GM18870 (cell line): ENCODE measurements around the gene KCNK7.
A peak's percentile ranks its signal among the peaks of the same experiment; 100 is the strongest.

Source experiments
- ATAC-seq: cut with Tn5 transposase; IDR thresholded peaks from one replicate; pipeline ENCODE4 v1.9.1; 2021; ENCODE audit warnings: moderate library complexity; ENCODE audit not compliant: unreplicated experiment

The KCNK7 gene

DNA sequence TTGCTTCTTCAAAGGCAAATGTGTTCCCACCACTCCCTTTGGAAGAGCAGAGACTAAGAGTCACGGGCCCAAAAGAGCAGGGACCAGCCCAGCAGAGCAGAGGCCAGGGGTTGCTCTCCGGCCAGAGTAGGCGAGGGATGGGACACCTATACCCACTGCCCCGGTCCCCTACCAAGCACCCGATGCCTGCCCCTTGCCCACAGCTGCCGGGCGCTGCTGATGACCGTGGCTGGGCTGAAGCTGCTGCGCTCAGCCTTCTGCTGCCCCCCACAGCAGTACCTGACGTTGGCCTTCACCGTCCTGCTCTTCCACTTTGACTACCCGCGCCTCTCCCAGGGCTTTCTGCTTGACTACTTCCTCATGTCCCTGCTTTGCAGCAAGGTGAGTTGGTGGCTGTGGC, 31.6 kb upstream of the KCNK7 start:
- no peak for ATAC-seq

- no peak for ATAC-seq
These were observed 30.2 kb upstream of the KCNK7 start for GRCh38 chr11:65625628-65626342.

GRCh38 chr11:65624931-65625627, 29.5 kb upstream of the KCNK7 start:
- ATAC-seq: no peak

GRCh38 chr11:65623852-65624616, 28.4 kb upstream of the KCNK7 start:
- no peak for ATAC-seq

- ATAC-seq: no peak
These were observed 27.6 kb upstream of the KCNK7 start for GRCh38 chr11:65623177-65623576.

DNA sequence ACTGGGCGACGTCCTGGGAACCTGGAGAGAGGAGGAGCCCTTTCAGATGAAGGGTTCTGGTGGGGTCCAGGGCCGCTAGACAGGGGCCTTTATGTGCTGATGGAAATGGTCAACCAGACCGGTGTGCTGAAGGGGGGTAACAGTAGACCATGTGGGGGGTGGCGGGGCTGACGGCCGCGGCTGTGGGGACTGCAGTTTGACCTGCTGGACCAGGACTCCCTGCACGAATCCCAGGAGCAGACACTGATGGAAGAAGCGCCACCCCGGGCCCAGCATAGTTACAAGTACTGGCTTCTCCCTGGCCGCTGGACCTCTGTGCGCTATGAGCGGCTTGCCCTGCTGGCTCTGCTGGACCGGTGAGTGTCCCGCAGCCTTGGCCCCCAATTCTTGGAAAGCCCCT, 26.4 kb upstream of the KCNK7 start:
- no peak for ATAC-seq

DNA sequence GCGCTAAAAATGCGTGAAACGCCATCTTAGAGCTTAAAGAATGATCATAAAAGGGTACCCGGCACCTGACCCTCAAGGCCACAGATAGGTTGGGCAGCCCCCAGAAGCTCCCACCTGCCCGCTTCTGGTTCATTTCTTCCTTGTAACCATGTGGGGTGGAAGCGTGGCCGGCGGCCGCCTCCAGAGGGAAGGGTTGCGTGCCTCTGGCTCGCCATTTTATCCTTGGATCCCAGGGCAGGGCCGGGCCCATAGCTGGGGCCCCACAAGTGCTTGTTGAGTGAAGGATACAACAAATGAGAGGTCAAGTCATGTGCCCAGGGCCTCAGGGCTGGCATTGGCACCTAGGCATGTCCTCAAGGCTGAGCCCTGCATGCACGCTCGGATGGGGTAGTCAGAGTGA, 25.9 kb upstream of the KCNK7 start:
- ATAC-seq: no peak

GRCh38 chr11:65620666-65621065, 25.1 kb upstream of the KCNK7 start:
- ATAC-seq: no peak

DNA sequence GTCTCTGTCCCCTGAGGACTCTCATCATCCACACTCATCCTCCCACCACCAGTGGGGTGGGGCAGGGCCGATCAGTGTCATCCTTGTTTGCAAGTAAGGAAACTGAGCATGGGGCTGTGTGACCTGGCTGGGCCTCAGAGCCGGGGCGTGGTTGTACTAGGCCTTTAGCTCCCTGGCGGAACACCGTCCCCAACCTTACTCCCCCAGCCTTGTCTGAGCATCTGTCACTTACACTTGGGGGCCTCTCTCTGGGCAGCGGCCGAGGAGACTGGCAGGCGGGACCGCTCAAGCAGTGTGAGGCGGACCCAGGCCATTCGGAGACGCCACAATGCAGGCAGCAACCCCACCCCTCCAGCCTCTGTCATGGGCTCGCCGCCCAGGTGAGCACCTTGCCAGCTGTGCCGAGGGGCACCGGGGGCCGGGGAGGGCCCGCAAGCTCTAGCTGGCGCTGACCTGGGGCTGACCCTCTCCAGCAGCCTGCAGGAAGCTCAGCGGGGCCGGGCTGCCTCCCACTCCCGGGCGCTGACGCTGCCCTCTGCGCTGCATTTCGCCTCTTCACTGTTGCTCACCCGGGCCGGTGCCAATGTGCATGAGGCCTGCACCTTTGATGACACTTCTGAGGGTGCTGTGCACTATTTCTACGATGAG, 23.8 kb upstream of the KCNK7 start:
- ATAC-seq: no peak

- no peak for ATAC-seq
These were observed 23.2 kb upstream of the KCNK7 start for GRCh38 chr11:65618763-65619162.

DNA sequence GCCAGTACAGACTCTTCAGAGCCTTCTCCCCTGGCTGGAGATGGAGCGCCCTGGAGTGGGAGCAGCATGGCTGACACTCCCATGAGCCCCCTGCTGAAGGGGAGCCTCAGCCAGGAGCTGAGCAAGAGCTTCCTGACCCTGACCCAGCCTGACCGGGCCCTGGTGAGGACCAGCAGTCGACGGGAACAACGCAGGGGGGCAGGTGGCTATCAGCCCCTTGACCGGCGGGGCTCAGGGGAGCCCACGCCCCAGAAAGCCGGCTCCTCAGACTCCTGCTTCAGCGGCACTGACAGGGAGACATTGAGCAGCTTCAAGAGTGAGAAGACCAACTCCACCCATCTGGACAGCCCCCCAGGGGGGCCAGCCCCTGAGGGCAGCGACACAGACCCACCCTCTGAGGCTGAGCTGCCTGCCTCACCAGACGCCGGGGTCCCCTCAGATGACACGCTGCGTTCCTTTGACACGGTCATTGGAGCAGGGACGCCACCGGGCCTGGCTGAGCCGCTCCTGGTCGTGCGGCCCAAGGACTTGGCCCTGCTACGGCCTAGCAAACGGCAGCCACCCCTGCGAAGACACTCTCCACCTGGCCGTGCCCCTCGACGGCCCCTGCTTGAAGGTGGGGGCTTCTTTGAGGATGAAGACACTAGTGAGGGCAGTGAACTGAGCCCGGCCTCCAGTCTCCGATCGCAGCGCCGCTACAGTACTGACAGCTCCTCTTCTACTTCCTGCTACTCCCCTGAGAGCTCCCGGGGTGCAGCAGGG, 22.6 kb upstream of the KCNK7 start:
- no peak for ATAC-seq

DNA sequence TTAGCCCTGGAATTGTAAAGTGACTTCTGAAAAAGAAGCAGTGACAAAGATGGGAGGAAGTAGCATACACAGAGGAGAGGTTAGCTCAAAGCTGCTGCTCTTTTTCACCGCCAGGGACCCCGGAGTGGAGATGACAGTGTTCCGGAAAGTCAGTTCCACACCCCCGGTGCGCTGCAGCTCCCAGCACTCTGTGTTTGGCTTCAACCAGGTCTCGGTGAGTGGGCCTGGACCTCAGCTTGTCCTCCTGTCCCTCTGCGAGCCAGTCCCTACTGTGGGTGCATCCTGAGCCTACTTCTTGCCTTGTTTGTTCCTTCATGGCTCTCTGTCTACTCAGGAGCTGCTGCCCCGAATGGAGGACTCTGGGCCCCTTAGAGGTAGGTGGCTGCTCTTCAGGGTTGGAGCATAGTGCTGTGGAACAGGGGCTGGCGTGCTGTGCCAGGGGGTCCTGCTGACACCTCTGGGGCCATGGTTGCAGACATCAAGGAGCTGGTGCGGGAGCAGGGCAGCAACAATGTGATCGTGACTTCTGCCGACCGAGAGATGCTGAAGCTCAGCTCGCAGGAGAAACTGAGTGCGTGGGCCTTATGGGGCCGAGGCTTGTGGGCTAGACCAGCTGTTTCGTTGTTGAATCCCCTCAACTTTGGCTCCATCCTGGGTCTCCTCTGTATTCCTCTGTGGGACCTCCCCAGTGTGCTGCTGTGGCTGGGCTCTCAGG, 21.7 kb upstream of the KCNK7 start:
- no peak for ATAC-seq

DNA sequence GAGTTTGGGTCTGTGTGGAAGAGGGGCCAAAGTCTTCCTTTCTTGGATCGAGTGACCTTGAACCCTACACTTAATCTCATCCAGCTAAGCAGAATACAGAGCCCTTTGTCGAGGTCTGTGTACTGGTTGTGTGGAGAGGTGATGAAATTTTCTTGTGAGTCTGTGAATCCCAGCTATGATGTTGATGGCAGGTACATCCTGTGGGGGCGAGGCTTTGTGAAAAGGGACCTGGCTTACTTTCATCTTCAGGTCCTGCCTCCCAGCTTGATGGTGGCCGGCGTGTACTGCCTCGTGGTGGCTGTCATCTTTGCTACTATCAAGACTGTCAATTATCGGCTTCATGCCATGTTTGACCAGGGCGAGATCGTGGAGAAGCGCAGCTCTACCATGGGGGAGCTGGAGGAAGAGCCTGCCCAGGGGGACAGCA, 21.0 kb upstream of the KCNK7 start:
- ATAC-seq: no peak

DNA sequence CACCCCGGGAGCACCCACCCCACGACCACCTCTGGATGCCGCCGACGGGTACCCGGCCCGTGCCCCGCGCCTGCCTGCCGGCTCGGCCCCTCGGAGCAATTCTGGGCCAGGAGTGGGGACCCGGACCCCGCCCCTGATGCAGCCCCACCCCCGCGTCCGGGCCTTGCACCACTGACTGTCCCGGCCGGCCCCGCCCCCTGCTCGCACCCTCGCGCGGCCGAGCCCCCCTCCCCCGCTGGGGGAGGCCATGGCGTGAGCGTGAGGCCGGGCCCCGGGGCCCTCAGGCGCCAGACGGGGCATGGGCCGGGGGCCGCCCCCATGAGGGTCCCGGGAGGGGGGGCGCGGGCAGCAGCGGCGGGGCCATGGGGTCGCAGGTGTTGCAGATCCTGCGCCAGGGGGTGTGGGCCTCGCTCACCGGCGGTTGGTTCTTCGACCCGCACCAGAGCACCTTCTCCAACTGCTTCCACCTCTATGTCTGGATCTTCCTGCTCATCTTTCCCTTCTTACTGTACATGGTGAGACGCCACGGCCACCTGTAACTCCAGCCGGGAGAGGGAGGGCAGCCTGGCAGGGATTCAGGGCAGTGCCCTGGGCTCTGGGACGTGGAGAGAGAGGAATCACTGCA, 20.5 kb upstream of the KCNK7 start:
- no peak for ATAC-seq

- peak; percentile 80 for ATAC-seq
These were observed 19.8 kb upstream of the KCNK7 start, which contains the start of gene PCNX3 for GRCh38 chr11:65615229-65615949. PCNX3 (plus strand) TSS chr11:65615776; CDS start chr11:65616312, 536 bp downstream.

DNA sequence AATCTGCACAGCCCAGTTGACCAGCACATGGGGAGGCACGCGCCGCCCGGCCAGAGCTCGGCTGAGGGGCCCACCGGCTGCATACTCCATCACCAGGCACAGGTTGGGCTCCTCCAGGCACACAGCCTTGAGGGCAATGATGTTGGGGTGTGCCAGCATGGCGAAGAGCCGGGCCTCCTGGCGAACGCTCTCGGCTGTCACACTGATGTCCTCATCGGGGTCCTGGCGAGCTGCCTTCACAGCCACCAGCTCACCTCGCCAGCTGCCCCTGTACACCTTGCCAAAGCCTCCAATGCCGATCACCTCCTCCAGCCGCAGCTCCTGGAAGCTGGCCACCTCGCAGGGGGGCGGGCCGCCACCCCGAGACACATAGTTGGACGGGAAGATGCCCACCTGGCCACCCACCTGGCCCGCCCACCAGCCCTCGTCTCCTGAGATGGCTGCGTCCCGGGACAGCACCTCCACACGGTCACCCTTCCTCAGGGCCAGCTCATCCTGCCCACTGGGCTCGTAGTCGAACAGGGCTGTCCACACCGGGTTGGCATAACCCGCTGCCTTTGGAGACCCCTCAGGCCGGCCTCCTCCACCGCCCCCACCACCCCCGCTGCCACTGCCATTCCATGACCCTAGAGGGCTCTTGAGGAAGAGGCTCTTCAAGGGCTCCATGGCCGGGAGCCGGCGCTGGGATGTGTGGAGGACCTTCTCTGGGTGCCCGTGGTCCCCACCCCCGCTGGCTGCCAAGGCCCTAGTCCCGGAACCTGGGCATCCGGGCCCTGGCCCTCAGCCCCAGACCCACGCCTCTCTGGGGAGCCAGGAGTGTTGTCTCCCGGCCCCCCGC, 17.7 kb upstream of the KCNK7 start:
- ATAC-seq: no peak

- ATAC-seq: no peak
These were observed 17.1 kb upstream of the KCNK7 start for GRCh38 chr11:65612691-65613090.
